GM19238 (cell line): ENCODE data around the gene XIRP1.

Experiments used
- DNase-seq: peaks from one replicate; pipeline ENCODE4 v3.0.0; 2011; ENCODE audit warnings: low spot score; ENCODE audit not compliant: insufficient read length

Gene XIRP1

GRCh38 chr3:39144095-39144747 is 48.2 kb downstream of the XIRP1 start:
- DNase-seq: no peak

- DNase-seq: no peak
Measured at GRCh38 chr3:39143051-39143885, 49.1 kb downstream of the XIRP1 start.

- DNase-seq: no peak
Measured at GRCh38 chr3:39142067-39142466, 50.3 kb downstream of the XIRP1 start.

- DNase-seq: no peak
Measured at GRCh38 chr3:39141171-39141995, 51.0 kb downstream of the XIRP1 start.

GRCh38 chr3:39140341-39140971 is 51.9 kb downstream of the XIRP1 start:
- no peak for DNase-seq

- no peak for DNase-seq
Measured at GRCh38 chr3:39139442-39139841, 53.0 kb downstream of the XIRP1 start.

GRCh38 chr3:39138804-39139415 is 53.5 kb downstream of the XIRP1 start:
- DNase-seq: no peak

- no peak for DNase-seq
Measured at GRCh38 chr3:39137991-39138803, 54.2 kb downstream of the XIRP1 start.

DNA sequence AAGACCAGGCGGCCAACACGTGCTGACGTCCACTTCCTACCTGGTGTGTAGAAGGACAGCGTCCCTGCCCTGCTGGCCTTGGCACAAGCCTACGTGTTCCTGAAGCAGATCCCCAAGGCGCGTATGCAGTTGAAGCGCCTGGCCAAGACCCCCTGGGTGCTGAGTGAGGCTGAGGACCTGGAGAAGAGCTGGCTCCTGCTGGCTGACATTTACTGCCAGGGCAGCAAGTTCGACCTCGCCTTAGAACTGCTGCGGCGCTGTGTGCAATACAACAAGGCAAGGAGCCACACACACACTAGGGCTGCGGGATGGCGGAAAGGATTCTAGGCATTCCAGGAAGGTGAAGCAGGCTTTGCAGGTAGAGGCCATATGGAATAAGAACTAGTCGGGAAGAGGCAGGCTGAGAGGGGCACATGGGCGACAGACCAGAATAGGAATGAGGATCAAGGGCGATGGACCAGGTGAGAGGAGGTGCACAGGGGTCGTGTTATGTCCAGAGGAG is 54.9 kb downstream of the XIRP1 start:
- no peak for DNase-seq

DNA sequence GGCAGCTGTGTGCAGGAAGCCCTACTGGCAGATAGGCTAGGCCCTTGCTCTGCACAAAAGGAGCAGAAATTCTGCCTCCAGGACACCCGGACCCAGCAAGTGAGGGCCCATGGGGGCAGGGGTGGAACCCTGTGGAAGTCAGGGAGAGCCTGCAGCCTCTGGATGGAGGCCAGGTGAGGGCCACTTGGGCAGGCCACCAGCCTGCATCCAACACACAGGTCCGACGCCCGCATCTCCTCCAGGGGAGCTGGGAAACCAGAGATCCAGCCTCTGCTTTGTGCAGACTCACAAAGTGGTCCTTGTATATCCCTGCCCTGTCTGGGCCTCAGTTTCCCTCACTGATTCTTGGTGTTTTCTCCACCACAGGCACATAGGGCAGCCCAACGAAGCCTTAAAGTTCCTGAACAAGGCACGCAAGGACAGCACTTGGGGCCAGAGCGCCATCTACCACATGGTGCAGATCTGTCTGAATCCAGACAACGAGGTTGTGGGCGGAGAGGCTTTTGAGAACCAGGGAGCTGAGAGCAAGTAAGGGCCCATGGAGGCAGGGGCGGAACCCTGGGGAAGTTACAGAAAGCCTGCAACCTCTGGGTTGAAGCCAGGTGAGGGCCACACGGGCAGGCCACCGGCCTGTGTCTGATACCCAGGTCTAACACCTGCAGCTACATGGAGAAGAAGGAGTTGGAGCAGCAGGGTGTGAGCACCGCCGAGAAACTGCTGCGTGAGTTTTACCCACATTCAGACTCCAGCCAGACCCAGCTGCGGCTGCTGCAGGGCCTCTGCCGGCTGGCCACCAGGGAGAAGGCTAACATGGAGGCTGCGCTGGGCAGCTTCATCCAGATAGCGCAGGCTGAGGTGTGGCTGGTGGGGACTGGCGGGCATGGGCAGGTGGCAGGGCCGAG is 55.6 kb downstream of the XIRP1 start:
- no peak for DNase-seq

- no peak for DNase-seq
Measured at GRCh38 chr3:39135170-39135805, 57.1 kb downstream of the XIRP1 start.

GRCh38 chr3:39134305-39134704 is 58.1 kb downstream of the XIRP1 start:
- no peak for DNase-seq

- DNase-seq: no peak
Measured at GRCh38 chr3:39133822-39134221, 58.6 kb downstream of the XIRP1 start.
